Measurements from ENCODE around the gene TGFB2. TPM values are rescaled to one million over a fixed set of nuclear protein-coding genes. Genes with fewer than 3 reads are reported as not detected.

The TGFB2 gene
- polyA plus RNA-seq, 1 experiment, result 14.8 TPM

- CTCF ChIA-PET, result interaction anchor here (0.9 kb wide), 1 partner anchor 10 kb away, joined by 3 read pairs; no protein-coding TSS in a partner anchor
- no peak for TF ChIP-seq CTCF (IDR thresholded peaks at IDR 0.05; ENCODE audit: low read depth, low read length)
Observed at GRCh38 chr1:218366322-218367052, 21.4 kb downstream of the TGFB2 start.

GRCh38 chr1:218367118-218367517 is 22.0 kb downstream of the TGFB2 start:
- Histone ChIP-seq H3K9me3 (ENCODE audit: control insufficient read depth, insufficient read depth, low read length) (no peaks in the 10 kb centered on the region), H3K27me3 (ENCODE audit: control insufficient read depth, insufficient read depth, low read length) (no peaks in the 10 kb centered on the region), H3K4me3 (ENCODE audit: low read depth, low read length) (no peak overlapping the region), H3K27ac (ENCODE audit: low read depth, low read length) (no peak overlapping the region)
- POLR2A ChIA-PET, result no interaction called here
- no peak for TF ChIP-seq CTCF (IDR thresholded peaks at IDR 0.05; ENCODE audit: low read depth, low read length)
- CTCF ChIA-PET, result interaction anchor here (0.9 to 1.4 kb wide), 2 partner anchors 9 to 1294 kb away, joined by 3 read pairs; no protein-coding TSS in a partner anchor
- no peak for DNase-seq (ENCODE audit: low read depth, low spot score)

More at GRCh38 chr1:218366322-218367052, 21.4 kb downstream of the TGFB2 start:
- POLR2A ChIA-PET, result no interaction called here
- Histone ChIP-seq H3K27me3 (ENCODE audit: control insufficient read depth, insufficient read depth, low read length) (no peaks in the 10 kb centered on the region), H3K27ac (ENCODE audit: low read depth, low read length) (no peak overlapping the region), H3K4me3 (ENCODE audit: low read depth, low read length) (no peak overlapping the region), H3K9me3 (ENCODE audit: control insufficient read depth, insufficient read depth, low read length) (no peaks in the 10 kb centered on the region)
- no peak for DNase-seq (ENCODE audit: low read depth, low spot score)

GRCh38 chr1:218368686-218369085 is 23.6 kb downstream of the TGFB2 start:
- H3K4me3 ChIP-seq (ENCODE audit: low read depth, low read length), result no peak overlapping the region
- no peak for DNase-seq (ENCODE audit: low read depth, low spot score)
- no peak overlapping the region for H3K27ac ChIP-seq (ENCODE audit: low read depth, low read length)
- no peak for TF ChIP-seq CTCF (IDR thresholded peaks at IDR 0.05; ENCODE audit: low read depth, low read length)
- H3K9me3 ChIP-seq (ENCODE audit: control insufficient read depth, insufficient read depth, low read length), result no peaks in the 10 kb centered on the region
- no peaks in the 10 kb centered on the region for H3K27me3 ChIP-seq (ENCODE audit: control insufficient read depth, insufficient read depth, low read length)
- ChIA-PET POLR2A (no interaction called here), CTCF (interaction anchor here (0.7 kb wide), 1 partner anchor 30 kb away, joined by 4 read pairs; no protein-coding TSS in a partner anchor)

- Histone ChIP-seq H3K27ac (ENCODE audit: low read depth, low read length) (peak overlapping the region; percentile 77), H3K4me3 (ENCODE audit: low read depth, low read length) (no peak overlapping the region), H3K27me3 (ENCODE audit: control insufficient read depth, insufficient read depth, low read length) (no peaks in the 10 kb centered on the region), H3K9me3 (ENCODE audit: control insufficient read depth, insufficient read depth, low read length) (no peaks in the 10 kb centered on the region)
- ChIA-PET POLR2A (interaction anchor here (1.4 kb wide), 1 partner anchor 25 kb away, joined by 4 read pairs; the partner anchor contains the start of gene TGFB2), CTCF (interaction anchor here (1.0 kb wide), 1 partner anchor 697 kb away, joined by 4 read pairs; no protein-coding TSS in a partner anchor)
- no peak for DNase-seq (ENCODE audit: low read depth, low spot score)
- TF ChIP-seq CTCF (IDR thresholded peaks at IDR 0.05; ENCODE audit: low read depth, low read length), result no peak
Observed at GRCh38 chr1:218369688-218370511, 24.8 kb downstream of the TGFB2 start.

Data from AG04450 (cell line).